ENCODE results near the gene GPR62.
"Not testable (repeated sequence)": the region's sequence is repeated elsewhere in the genome, so short reads cannot be mapped to it uniquely, and the experiment has no call there.

GPR62 gene

DNA sequence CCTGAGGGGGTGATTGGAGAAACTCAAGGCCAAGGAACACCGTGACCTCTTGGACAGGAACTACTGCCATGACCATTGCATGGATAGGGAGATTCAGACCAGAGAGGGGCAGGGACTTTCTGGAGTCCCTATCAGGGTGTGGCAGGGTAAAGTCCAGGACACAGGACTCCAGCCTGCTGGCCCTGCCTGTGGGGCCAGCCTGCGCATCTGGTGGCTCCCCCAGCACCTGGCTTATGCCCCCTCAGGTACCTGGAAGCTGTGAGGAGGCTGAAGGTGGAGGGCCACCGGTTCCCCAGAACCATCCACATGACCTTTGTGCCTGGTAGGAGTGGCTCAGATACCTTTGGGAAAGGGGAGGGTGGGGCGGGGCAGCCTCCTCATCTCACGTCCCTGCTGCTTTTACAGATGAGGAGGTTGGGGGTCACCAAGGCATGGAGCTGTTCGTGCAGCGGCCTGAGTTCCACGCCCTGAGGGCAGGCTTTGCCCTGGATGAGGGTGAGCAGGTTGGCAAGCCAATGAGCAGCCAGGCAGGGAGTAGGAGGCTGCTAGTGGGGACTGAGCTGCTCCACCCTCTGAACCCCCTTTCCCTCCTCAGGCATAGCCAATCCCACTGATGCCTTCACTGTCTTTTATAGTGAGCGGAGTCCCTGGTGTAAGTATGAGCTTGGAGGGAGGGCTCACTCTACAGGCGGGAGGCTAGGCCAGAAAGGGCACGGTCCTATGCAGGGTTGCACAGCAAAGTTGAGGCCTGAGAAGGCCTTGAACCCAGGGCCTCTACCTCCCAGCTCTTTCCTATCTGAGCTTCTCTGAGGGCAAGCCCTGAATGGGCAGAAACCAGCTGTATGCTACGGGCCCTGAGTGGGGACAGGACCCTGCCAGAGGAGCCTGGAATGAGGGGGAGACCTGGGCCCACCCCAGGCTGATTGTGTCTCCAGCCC, 31.1 kb downstream of the GPR62 start:
- Histone ChIP-seq H3K4me1 (ENCODE audit: control insufficient read depth, insufficient read depth, low read length, unreplicated experiment) (peaks cover 14% of the 10 kb centered on the region), H3K36me3 (ENCODE audit: insufficient read depth, low read length) (peaks cover under 1% of the 10 kb centered on the region; the same call in 1 of the 2 replicates), H3K27ac (ENCODE audit: low read depth, low read length) (no peak overlapping the region), H3K4me3 (ENCODE audit: low read depth, low read length) (no peak overlapping the region), H3K27me3 (ENCODE audit: insufficient read depth, low read length) (no peaks in the 10 kb centered on the region), H3K79me2 (ENCODE audit: control insufficient read depth, insufficient read depth, low read length, unreplicated experiment) (peaks cover 9% of the 10 kb centered on the region), H2AFZ (ENCODE audit: low read length, unreplicated experiment) (no peak overlapping the region)

DNA sequence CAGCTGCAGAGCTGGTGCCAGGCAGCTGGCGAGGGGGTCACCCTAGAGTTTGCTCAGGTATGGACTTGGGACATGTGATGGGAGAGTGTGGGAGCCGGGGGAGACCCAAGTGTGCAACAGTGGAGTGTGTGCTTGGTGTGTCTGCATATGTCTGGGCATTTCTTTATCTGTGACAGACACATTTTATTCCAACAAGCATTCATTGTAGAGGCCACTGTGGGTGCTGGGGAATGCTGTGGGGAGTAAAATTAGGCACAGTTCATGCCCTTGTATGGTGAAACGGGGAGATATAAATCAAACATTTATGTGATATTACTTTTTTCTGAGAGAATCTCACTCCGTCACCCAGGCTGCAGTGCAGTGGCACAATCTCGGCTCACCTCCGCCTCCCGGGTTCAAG, 32.4 kb downstream of the GPR62 start:
- no peak overlapping the region for H2AFZ ChIP-seq (ENCODE audit: low read length, unreplicated experiment)
- H3K27ac ChIP-seq (ENCODE audit: low read depth, low read length), result no peak overlapping the region
- H3K4me1 ChIP-seq (ENCODE audit: control insufficient read depth, insufficient read depth, low read length, unreplicated experiment), result peaks cover 8% of the 10 kb centered on the region
- H3K36me3 ChIP-seq (ENCODE audit: insufficient read depth, low read length), result peaks cover 11% of the 10 kb centered on the region
- no peaks in the 10 kb centered on the region for H3K27me3 ChIP-seq (ENCODE audit: insufficient read depth, low read length)
- H3K4me3 ChIP-seq (ENCODE audit: low read depth, low read length), result no peak overlapping the region
- peaks cover 9% of the 10 kb centered on the region for H3K79me2 ChIP-seq (ENCODE audit: control insufficient read depth, insufficient read depth, low read length, unreplicated experiment)

DNA sequence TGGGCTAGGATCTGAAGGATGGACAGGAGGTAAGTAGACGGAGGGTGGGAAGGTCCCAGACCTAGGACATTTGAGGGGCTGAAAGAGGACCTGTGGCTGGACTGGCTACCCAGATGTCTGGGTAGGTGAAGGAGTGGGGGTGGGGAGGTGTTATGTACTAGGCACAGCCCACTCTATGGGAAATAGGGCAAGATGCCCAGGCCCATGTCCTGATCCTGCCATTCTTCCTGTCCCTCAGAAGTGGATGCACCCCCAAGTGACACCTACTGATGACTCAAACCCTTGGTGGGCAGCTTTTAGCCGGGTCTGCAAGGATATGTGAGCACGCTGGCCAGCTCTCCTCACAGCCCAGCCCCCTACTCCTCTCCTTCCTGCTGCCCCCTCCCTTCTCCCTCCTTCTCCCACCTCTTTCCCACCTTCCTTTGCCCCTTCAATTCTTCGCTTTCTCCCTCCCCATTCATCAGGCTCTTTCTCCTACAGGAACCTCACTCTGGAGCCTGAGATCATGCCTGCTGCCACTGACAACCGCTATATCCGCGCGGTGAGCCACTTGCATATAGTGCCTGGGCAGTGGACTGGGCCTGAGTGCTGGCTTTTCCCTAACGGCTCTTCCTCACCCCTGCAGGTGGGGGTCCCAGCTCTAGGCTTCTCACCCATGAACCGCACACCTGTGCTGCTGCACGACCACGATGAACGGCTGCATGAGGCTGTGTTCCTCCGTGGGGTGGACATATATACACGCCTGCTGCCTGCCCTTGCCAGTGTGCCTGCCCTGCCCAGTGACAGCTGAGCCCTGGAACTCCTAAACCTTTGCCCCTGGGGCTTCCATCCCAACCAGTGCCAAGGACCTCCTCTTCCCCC, 33.3 kb downstream of the GPR62 start:
- peaks cover 11% of the 10 kb centered on the region for H3K4me1 ChIP-seq (ENCODE audit: control insufficient read depth, insufficient read depth, low read length, unreplicated experiment)
- H2AFZ ChIP-seq (ENCODE audit: low read length, unreplicated experiment), result no peak overlapping the region
- no peak overlapping the region for H3K4me3 ChIP-seq (ENCODE audit: low read depth, low read length)
- H3K27me3 ChIP-seq (ENCODE audit: insufficient read depth, low read length), result no peaks in the 10 kb centered on the region
- H3K27ac ChIP-seq (ENCODE audit: low read depth, low read length), result no peak overlapping the region
- H3K36me3 ChIP-seq (ENCODE audit: insufficient read depth, low read length), result peaks cover 15% of the 10 kb centered on the region
- H3K79me2 ChIP-seq (ENCODE audit: control insufficient read depth, insufficient read depth, low read length, unreplicated experiment), result peaks cover 14% of the 10 kb centered on the region

DNA sequence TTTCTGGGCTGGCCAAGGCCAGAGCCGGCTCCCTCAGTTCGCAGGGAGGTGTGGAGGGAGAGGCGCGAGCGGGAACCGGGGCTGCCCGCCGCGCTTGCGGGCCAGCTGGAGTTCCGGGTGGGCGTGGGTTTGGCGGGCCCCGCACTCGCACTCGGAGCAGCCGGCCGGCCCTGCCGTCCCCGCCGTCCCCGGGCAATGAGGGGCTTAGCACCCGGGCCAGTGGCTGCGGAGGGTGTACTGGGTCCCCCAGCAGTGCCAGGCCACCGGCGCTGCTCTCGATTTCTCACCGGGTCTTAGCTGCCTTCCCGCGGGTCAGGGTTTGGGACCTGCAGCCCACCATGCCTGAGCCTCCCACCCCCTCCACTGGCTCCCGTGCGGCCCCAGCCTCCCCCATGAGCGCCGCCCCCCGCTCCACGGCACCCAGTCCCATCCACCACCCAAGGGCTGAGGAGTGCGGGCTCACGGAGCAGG, 35.4 kb downstream of the GPR62 start:
- not testable (repeated sequence) for H3K27me3 ChIP-seq (ENCODE audit: insufficient read depth, low read length); H3K4me3 ChIP-seq (ENCODE audit: low read depth, low read length); H2AFZ ChIP-seq (ENCODE audit: low read length, unreplicated experiment); H3K27ac ChIP-seq (ENCODE audit: low read depth, low read length)
- Histone ChIP-seq H3K36me3 (ENCODE audit: insufficient read depth, low read length) (peaks cover 28% of the 10 kb centered on the region), H3K4me1 (ENCODE audit: control insufficient read depth, insufficient read depth, low read length, unreplicated experiment) (peaks cover 13% of the 10 kb centered on the region), H3K79me2 (ENCODE audit: control insufficient read depth, insufficient read depth, low read length, unreplicated experiment) (peaks cover 23% of the 10 kb centered on the region)

DNA sequence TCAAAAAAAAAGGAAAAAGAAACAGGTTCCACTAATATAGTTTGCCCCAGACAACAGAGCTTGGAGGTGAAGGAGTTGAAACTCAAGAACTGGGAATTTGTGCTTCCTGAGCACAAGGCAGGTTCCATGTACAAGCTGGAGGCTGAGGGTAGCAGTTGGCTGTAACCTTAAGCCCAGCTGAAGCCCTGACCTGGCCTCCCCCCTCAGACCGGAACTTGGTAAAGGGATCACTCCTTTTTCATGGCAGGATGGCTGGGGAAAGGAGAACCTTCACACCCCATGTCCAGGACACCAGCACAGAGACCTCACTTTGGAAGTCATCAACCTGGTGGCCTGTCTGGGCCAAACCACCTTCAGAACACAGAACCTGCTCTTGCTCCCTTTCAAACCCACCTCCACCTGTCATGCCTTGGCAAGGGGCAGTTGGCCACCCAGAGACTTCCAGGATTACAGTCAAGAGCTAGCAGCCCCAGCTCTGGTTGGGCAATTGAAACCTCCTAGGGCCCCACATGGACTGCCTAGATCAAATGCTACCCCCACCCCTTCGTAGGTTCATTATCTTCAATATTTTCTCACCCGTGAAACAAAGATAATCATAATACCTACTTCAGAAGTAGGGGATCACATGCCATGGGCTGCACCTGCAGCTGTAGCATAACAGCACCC, 37.0 kb downstream of the GPR62 start:
- H2AFZ ChIP-seq (ENCODE audit: low read length, unreplicated experiment), result no peak overlapping the region
- no peak overlapping the region for H3K4me3 ChIP-seq (ENCODE audit: low read depth, low read length)
- H3K27ac ChIP-seq (ENCODE audit: low read depth, low read length), result no peak overlapping the region
- peaks cover 28% of the 10 kb centered on the region for H3K36me3 ChIP-seq (ENCODE audit: insufficient read depth, low read length)
- peaks cover 25% of the 10 kb centered on the region for H3K79me2 ChIP-seq (ENCODE audit: control insufficient read depth, insufficient read depth, low read length, unreplicated experiment)
- H3K27me3 ChIP-seq (ENCODE audit: insufficient read depth, low read length), result no peaks in the 10 kb centered on the region
- peaks cover 13% of the 10 kb centered on the region for H3K4me1 ChIP-seq (ENCODE audit: control insufficient read depth, insufficient read depth, low read length, unreplicated experiment)

DNA sequence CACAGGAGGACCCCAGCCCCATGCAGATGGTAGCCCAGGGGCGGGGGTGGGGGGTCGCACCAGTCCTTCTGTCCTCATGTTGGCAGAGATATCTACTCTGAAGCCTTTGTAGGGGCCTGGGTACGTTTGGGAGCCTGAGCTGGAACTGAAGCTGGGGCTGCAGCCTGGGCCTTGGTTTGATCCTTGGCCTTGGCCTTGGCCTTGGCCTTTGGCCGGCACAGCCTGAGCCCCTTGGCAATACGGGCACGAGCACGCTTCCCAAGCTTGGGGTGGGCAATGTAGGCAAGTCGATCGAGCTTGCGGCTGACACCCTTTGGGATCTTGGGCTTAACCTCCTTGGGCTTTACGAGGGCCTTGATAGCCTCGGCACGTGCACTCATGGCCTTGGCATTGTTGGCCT, 38.5 kb downstream of the GPR62 start:
- H3K27me3 ChIP-seq (ENCODE audit: insufficient read depth, low read length); H3K27ac ChIP-seq (ENCODE audit: low read depth, low read length); H2AFZ ChIP-seq (ENCODE audit: low read length, unreplicated experiment): not testable (repeated sequence)
- peaks cover 13% of the 10 kb centered on the region for H3K4me1 ChIP-seq (ENCODE audit: control insufficient read depth, insufficient read depth, low read length, unreplicated experiment)
- peaks cover 25% of the 10 kb centered on the region for H3K79me2 ChIP-seq (ENCODE audit: control insufficient read depth, insufficient read depth, low read length, unreplicated experiment)
- peak overlapping the region; percentile 98; the same call in 1 of the 2 replicates for H3K4me3 ChIP-seq (ENCODE audit: low read depth, low read length)
- peaks cover 28% of the 10 kb centered on the region for H3K36me3 ChIP-seq (ENCODE audit: insufficient read depth, low read length)

DNA sequence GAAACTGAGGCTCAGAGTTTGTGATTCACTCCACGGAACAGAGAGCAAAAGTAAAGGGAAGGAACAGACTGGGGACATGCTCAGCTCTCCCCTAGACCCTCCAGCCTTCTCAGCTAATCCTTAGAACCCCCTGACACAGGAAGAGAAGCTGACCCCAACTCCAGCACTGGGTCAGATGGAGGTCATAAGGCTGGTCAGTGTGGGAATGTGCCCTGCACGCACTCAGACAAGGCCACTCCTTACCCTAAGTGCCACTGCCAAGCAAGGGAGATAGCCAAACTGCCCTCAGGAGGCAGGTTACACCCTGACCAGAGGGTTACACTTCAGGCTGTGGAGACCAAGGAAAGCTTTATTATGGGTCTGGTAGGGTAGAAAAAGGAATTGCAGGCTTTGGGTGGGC, 39.3 kb downstream of the GPR62 start:
- H3K4me3 ChIP-seq (ENCODE audit: low read depth, low read length), result peak overlapping the region; percentile 98
- no peaks in the 10 kb centered on the region for H3K27me3 ChIP-seq (ENCODE audit: insufficient read depth, low read length)
- H3K4me1 ChIP-seq (ENCODE audit: control insufficient read depth, insufficient read depth, low read length, unreplicated experiment), result peaks cover 13% of the 10 kb centered on the region
- peaks cover 28% of the 10 kb centered on the region for H3K36me3 ChIP-seq (ENCODE audit: insufficient read depth, low read length)
- peak overlapping the region; percentile 82 for H3K27ac ChIP-seq (ENCODE audit: low read depth, low read length)
- H2AFZ ChIP-seq (ENCODE audit: low read length, unreplicated experiment), result no peak overlapping the region
- H3K79me2 ChIP-seq (ENCODE audit: control insufficient read depth, insufficient read depth, low read length, unreplicated experiment), result peaks cover 25% of the 10 kb centered on the region

DNA sequence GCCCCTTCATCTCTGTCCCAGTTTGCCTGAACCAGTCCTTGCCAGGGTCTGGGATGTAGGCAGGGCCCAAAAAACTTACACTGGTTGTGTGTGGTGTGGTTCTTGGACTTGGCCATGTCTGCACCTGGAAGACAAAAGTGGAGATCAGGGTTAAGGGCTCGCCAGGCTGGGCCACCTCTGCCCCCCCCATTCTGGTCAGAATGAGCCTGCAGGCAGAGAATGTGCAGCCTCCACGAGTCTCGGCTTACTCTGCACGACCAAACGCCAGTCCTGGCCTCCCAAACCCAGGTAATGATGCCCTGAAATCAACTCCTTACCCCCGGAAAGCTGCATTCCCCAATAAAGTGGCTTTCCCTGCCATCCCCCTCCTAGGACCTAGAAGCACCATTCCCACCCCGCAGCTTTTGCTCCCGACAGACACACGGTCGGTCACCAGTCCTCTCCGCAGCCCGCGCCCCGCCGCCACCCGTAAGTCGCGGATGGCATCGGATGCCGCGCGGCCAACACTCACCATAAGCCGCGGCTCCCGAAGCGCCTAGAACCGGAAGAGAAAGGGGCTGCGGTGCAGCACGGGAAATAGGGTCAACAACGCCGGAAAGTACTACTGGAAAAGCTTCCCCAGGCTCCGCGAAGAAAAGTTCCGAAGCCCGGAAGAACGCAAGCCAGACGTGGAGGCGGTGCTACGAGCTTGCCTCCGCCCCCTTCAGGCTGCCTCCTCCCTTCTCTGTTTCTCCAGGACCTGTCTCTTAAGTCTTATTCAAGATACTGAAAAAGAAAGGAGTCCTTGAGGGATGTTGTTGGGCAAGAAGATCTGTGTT, 40.4 kb downstream of the GPR62 start, which contains the start of gene RPL29:
Gene RPL29 (minus strand): TSS at position 550 of the 818 bp plus-strand sequence. CDS start 434 bp downstream, at position 116.
- peak within 1 kb of the TSS; percentile 73 for H2AFZ ChIP-seq (ENCODE audit: low read length, unreplicated experiment)

DNA sequence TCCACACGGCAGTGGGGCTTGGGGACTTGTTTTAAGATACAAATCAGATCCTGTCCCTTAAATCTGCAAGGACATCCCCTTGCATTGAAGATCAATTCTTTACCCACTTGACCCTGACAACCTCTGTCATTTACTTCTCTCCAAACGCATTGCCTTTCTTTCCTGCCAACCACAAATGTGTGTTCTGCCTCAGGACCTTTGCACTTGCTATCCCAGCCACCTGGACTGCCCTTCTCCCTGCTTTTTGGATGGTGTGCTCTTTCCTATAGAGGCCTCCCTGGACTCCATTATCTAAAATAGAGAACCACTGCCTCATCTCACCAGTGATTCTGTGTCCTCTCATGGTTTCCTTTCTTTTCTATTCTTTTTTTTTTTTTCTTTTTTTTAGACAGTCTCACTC, 42.0 kb downstream of the GPR62 start:
- Histone ChIP-seq H3K27me3 (ENCODE audit: insufficient read depth, low read length) (no peaks in the 10 kb centered on the region), H3K79me2 (ENCODE audit: control insufficient read depth, insufficient read depth, low read length, unreplicated experiment) (peaks cover 25% of the 10 kb centered on the region), H3K4me1 (ENCODE audit: control insufficient read depth, insufficient read depth, low read length, unreplicated experiment) (peaks cover 13% of the 10 kb centered on the region), H3K27ac (ENCODE audit: low read depth, low read length) (no peak overlapping the region), H3K36me3 (ENCODE audit: insufficient read depth, low read length) (peaks cover 21% of the 10 kb centered on the region), H3K4me3 (ENCODE audit: low read depth, low read length) (no peak overlapping the region), H2AFZ (ENCODE audit: low read length, unreplicated experiment) (no peak overlapping the region)

More for the DNA sequence above, 40.4 kb downstream of the GPR62 start, which contains the start of gene RPL29:
- peak within 1 kb of the TSS; percentile 98 for H3K4me3 ChIP-seq (ENCODE audit: low read depth, low read length)
- H3K27me3 ChIP-seq (ENCODE audit: insufficient read depth, low read length), result no peaks in the 10 kb centered on the region
- peaks cover 28% of the 10 kb centered on the region for H3K36me3 ChIP-seq (ENCODE audit: insufficient read depth, low read length)
- peak within 1 kb of the TSS; percentile 82 for H3K27ac ChIP-seq (ENCODE audit: low read depth, low read length)
- H3K4me1 ChIP-seq (ENCODE audit: control insufficient read depth, insufficient read depth, low read length, unreplicated experiment), result peaks cover 13% of the 10 kb centered on the region
- peaks cover 25% of the 10 kb centered on the region for H3K79me2 ChIP-seq (ENCODE audit: control insufficient read depth, insufficient read depth, low read length, unreplicated experiment)

All from ACC112 (cell line).